Activated CD4-positive, alpha-beta T cell treated with anti-CD3 and anti-CD28 coated beads, Interleukin-2, amount 50 U/mL, for 1 hour (primary cell): Measurements from ENCODE around the gene NTM.

Experiments
- DNase-seq: peaks from one replicate; pipeline ENCODE4 v3.0.0-alpha.2; 2020

Gene NTM

GRCh38 chr11:132139181-132139580 lies 768.8 kb downstream of the NTM start:
- no peak for DNase-seq

GRCh38 chr11:132140056-132140455 lies 769.6 kb downstream of the NTM start:
- no peak for DNase-seq

- no peak for DNase-seq
Observed at GRCh38 chr11:132142121-132142520, 771.7 kb downstream of the NTM start.

GRCh38 chr11:132142554-132142953 lies 772.1 kb downstream of the NTM start:
- DNase-seq: no peak

GRCh38 chr11:132147464-132147863 lies 777.0 kb downstream of the NTM start:
- DNase-seq: no peak

GRCh38 chr11:132154781-132155180 lies 784.4 kb downstream of the NTM start:
- DNase-seq: no peak

- no peak for DNase-seq
Observed at GRCh38 chr11:132158091-132158490, 787.7 kb downstream of the NTM start.

GRCh38 chr11:132158696-132159095 lies 788.3 kb downstream of the NTM start:
- no peak for DNase-seq

GRCh38 chr11:132161403-132162078 lies 791.1 kb downstream of the NTM start:
- no peak for DNase-seq

- DNase-seq: no peak
Observed at GRCh38 chr11:132168344-132168981, 798.0 kb downstream of the NTM start.

- DNase-seq: no peak
Observed at GRCh38 chr11:132171031-132171430, 800.6 kb downstream of the NTM start.

GRCh38 chr11:132174362-132175255 lies 804.2 kb downstream of the NTM start:
- DNase-seq: no peak

GRCh38 chr11:132177106-132177505 lies 806.7 kb downstream of the NTM start:
- DNase-seq: no peak

GRCh38 chr11:132184079-132184478 lies 813.7 kb downstream of the NTM start:
- no peak for DNase-seq

GRCh38 chr11:132185726-132186592 lies 815.5 kb downstream of the NTM start:
- DNase-seq: no peak

- no peak for DNase-seq
Observed at GRCh38 chr11:132186699-132187098, 816.3 kb downstream of the NTM start.

GRCh38 chr11:132187386-132187785 lies 817.0 kb downstream of the NTM start:
- no peak for DNase-seq

GRCh38 chr11:132187814-132188213 lies 817.4 kb downstream of the NTM start:
- DNase-seq: no peak

GRCh38 chr11:132196928-132197327 lies 826.5 kb downstream of the NTM start:
- DNase-seq: no peak

GRCh38 chr11:132200353-132200936 lies 830.0 kb downstream of the NTM start:
- no peak for DNase-seq

- no peak for DNase-seq
Observed at GRCh38 chr11:132202621-132203020, 832.2 kb downstream of the NTM start.

GRCh38 chr11:132205006-132205405 lies 834.6 kb downstream of the NTM start:
- DNase-seq: no peak
